8988T (cell line): Measurements from ENCODE around the gene CR1.
"Not testable (repeated sequence)": the region's sequence is repeated elsewhere in the genome, so short reads cannot be mapped to it uniquely, and the experiment has no call there.

ENCODE experiments used
- DNase-seq: peaks from one replicate; pipeline ENCODE4 v3.0.0; 2011

The CR1 gene

DNA sequence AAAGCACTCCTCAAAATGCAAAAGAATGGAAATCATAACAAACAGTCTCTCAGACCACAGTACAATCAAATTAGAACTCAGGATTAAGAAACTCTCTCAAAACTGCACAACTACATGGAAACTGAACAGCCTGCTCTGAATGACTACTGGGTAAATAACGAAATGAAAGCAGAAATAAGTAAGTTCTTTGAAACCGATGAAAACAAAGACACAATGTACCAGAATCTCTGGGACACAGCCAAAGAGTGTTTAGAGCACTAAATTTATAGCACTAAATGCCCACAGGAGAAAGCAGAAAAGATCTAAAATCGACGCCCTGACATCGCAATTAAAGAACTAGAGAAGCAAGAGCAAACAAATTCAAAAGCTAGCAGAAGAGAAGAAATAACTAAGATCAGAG, 95.2 kb downstream of the CR1 start:
- not testable (repeated sequence) for DNase-seq

DNA sequence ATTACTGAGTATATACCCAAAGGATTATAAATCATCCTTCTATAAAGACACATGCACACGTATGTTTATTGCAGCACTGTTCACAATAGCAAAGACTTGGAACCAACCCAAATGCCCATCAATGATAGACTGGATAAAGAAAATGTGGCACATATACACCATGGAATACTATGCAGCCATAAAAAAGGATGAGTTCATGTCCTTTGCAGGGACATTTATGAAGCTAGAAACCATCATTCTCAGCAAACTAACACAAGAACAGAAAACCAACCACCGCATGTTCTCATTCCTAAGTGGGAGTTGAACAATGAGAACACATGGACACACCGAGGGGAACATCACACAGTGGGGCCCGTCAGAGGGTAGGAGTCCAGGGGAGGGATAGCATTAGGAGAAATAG, 98.1 kb downstream of the CR1 start:
- DNase-seq = not testable (repeated sequence)

DNA sequence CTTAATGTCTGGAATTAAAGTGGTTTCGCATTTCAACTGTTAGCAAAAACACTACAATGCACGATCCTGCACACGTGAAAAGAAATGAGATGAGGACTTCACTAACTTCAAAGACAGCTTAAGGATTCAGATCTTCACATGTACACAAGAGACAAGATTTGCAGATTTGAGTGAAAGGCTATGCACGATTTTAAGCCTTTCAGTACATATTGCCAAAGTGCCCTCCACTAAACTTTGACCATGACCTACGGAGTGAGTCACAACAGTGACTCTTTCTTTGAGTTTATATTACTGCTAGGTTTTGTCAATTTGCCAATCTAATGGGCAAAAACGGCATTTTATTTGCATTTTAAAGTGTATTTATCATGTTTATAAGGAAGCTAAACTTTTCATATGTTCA, 107.8 kb downstream of the CR1 start:
- DNase-seq = no peak

DNA sequence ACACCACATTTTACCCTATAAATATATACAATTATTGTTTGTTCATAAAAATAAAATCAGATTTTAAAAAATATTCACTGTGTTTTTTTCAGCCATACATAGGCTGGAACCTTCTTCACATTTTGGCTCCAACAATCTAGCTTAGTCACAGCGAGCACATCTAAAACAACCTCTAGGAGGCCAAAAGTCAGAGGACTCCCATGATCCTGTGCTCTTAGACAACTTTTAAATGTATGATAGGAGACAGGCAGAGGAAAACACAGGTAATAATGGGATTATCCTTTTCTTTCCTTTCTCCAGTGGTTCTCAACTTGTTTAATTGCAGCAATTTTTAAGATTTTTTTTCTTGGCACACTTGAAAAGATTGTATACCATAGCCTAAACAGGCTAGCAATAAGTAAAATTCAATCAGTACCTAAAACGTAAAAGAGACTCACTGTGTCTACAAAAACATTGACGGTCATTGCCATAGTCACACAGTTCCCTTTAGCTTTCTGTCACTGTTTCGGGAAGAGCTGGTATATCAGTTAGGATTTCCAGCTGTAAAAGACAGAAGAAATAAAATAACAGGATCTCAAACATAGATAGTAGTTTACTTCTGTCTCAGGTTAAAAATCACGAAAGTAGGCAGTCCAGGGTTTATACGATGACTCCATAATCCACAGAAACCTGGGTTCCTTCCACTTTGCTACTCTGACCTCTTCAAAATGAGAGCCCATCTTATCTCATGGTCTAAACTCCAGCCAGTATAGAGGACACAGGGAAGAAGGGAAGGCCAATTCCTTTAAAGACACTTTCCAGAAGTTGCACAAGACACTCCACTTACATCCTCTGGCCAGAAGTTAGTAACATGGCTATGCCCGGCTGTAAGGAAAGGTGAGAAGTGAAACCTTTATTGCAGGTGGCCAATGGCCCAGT, 109.7 kb downstream of the CR1 start:
- DNase-seq = no peak

DNA sequence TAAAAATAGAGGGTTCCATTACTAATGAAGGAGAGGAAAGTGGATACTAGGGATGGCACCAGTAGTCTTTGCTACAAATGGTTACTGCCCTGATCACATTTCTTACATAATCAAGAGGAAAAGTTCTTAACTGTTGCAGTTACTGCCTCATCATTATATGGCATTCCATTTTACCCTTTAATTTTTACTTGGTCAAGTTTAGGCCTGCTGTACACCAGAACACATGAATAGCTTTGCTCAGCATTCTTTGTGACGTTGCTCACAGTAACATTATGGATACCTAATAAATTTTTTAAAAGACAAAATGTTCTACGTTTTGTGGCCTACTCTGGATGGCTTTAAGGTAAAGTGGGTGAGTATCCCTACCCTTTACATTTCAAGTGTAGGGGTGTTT, 110.4 kb downstream of the CR1 start:
- DNase-seq = no peak

DNA sequence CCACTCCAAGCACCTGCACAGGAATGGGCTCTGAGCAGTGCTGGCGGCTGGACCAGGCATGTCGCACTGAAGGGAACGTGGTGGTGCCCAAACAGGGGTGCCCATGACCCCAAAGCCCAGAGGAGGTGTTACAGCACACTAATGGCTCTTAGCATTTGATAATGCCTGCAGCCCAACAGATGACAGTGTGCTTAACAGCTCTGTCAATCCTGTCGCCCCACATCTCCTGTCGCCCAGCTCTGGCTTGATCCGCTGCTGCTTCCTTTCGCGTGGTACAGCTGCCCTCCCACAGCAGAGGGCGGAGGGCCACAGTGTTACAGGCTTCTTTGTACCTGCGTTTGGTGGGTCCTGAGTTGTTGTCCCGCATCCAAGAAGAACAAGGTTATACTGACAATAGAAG, 116.8 kb downstream of the CR1 start:
- DNase-seq = no peak

DNA sequence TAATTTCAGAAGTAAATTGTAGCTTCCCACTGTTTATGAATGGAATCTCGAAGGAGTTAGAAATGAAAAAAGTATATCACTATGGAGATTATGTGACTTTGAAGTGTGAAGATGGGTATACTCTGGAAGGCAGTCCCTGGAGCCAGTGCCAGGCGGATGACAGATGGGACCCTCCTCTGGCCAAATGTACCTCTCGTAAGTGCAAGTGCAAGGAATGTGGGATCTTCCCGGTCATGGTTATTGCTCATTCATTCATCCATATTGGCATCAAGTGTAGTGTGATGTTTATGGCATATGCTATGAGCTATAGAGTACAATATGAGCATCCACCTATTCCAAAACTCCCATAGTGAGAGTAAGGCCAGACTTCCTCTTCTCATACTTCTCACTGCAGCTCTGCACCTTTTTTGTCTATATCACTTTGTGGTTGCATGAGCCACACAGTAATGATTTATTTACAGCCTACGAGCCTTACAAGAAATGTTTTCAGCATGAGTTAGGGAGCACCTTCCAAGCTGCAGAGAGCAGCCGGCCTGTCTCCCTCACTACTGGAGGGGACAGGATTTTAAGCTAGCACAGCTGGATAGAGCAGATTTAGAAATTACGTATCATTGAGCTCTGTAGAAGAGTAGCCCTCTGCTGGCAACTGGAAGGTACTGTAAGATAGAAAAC, 124.0 kb downstream of the CR1 start:
- DNase-seq = no peak

DNA sequence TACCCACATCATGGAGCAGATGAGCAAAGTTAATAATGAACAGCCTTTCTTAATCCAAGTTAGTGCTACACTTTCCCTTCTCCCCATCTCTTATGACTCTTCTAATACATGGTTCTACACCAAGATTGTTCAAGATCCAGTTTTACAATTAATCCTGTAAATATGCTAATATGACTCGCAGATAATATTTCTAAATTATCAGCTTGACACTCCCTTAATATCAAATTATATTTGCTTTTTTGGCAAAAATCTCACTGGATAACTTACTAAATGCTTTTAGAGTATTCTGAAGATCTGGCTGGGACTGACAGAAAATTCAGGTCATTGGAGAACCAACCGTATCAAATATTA, 124.6 kb downstream of the CR1 start:
- DNase-seq = no peak

DNA sequence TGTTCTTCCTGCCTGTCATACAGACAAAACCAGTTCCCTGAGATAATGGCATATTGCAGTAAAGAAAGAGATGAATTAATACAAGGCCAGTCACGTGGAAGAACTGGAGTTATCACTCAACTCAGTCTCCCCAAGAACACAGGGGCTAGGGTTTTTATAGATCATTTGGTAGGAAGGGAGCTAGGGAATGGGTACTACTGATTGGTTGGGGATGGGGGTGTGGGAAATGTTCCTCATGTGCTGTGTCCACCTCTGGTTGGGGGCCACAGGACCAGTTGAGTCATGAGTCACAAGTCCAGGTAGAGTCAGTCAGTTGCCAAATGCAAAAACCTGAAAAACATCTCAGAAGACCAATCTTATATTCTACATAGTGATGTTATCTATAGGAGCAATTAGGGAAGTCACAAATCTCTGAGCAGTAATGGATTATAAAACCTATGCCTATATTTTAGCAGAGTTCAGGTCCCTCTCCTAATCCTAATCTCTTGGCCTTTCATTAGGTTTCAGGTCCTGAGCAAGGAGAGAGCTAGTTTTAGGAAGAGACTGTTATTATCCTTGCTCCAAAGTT, 129.6 kb downstream of the CR1 start:
- not testable (repeated sequence) for DNase-seq

DNA sequence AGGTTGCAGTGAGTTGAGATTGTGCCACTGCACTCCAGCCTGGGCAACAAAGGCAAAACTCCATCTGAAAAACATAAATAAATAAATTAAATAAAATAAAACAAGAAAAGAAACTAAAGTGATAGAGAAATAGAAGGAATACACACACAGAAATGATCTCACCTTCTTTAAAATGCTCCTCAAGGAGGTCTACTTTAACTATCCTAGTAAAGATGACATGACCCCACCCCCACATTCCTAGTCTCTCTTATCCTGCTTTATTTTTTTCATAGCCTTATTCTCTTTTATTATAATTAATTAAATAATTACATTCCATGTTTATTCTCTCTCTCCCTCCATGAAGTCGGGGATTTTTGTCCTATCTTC, 131.0 kb downstream of the CR1 start:
- no peak for DNase-seq

DNA sequence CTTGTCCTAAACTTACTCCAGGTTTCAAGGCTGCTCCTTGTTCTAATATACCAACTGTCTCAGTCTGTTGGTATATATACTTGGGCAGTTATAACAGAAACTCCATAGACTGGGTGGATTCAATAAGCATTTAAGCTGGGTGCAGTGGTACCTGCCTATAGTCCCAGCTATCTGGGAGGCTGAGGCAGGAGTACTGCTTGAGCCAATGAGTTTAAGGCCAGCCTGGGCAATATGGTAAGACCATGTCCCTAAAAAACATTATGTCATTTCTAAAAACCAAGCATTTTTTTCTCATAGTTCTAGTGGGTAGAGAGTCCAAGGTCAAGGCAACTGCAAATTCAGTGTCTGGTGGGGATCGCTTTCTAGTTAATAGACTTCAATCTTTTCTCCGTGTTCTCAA, 131.5 kb downstream of the CR1 start:
- no peak for DNase-seq

DNA sequence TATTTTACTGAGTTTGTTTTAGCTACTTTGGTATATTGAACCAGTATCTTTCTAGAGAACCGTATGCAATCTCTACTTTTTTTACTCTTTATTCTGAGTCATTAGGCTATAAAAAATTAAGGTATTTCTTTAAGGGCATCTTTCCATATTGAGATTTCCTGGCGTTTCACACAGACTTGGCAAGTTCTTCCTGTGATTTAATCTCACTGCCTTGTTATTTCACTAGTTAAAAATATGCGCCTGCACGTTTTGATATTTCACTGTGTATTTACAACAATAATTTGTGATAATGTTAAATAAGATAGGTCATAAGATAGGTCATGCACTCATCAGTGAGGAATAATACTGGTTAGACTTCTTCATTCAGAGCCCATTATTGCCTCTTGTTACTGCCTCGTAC, 132.8 kb downstream of the CR1 start:
- no peak for DNase-seq

DNA sequence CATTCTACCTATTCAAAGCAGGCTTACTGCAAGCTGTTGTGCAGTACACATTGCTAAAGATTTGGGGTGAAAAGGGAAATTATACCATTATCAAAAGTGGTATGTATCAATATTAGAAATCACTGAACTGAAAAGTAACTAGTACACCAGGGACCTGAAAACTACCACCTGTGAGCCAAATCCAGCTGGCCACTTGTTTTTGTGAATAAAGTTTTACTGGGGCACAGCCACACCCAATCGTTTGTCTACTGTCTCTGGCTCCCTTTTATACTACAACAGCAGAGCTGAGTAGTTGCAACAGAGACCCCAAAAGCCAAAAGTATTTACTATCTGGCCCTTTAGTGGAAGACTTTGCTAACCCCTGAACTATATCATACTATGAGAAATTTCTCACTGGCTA, 135.2 kb downstream of the CR1 start:
- DNase-seq = no peak

DNA sequence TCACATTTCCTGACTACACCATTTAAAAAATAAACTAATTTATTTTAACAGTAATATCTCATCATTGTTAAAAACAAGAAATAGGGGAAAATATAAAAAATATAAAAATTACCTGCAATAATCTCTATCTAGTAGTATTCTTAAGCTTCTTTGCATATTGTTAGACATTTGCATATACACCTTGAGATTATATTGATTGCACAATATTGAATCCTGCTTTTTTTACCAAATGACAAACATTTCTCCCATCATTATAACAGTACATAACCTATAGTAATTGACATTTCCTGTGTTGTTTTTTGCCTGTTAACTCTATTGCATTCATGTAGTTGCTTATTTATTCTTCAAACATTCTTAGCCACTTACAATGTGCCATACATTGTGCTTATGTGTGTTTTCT, 137.3 kb downstream of the CR1 start:
- DNase-seq = no peak

DNA sequence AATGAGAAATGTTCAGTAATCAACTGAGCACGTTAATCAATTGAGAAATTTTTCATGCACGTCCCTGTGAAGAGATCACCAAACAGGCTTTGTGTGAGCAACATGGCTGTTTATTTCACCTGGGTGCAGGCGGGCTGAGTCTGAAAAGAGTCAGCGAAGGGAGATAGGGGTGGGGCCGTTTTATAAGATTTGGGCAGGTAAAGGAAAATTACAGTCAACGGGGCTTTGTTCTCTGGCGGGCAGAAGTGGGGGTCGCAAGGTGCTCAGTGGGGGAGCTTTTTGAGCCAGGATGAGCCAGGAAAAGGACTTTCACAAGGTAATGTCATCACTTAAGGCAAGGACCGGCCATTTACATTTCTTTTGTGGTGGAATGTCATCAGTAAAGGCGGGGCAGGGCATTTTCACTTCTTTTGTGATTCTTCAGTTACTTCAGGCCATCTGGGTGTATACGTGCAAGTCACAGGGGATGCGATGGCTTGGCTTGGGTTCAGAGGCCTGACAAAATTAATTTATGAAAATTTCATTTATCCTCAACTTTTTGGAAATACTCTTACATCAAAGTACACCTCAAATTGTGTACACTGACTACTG, 137.8 kb downstream of the CR1 start:
- DNase-seq = not testable (repeated sequence)

DNA sequence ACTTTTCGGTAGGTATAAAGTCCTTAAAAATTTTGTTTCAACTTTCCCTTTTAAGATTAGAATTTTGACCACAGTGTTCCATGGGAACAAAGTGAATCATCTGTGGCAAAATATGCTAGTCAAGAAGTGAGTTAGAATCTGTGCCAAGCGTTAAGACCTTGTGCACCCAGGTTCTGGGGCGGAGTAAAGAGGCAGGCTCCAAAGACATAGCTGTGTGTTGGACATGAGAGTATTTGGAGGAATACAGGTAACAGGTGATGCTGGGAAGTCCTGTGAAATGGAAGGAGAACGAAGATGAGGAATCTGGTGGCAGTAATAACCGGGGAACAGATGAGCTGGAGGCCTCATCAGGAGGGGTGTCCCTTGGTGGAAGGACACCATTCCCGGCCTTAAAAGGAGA, 138.3 kb downstream of the CR1 start:
- not testable (repeated sequence) for DNase-seq

DNA sequence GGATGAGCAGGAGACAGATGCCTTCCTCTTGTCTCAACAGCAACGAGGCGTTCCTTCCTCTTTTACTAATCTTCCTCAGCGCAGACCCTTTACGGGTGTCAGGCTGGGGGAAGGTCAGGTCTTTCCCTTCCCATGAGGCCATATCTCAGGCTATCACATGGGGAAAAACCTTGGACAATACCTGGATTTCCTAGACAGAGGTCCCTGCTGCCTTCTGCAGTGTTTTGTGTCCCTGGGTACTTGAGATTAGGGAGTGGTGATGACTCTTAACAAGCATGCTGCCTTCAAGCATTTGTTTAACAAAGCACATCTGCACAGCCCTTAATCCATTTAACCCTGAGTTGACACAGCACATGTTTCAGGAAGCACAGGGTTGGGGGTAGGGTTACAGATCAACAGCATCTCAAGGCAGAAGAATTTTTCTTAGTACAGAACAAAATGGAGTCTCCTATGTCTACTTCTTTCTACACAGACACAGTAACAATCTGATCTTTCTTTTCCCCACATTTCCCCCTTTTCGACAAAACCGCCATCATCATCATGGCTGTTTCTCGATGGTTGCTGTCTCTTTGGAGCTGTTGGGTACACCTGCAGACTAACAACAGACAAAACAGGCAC, 139.7 kb downstream of the CR1 start:
- not testable (repeated sequence) for DNase-seq

DNA sequence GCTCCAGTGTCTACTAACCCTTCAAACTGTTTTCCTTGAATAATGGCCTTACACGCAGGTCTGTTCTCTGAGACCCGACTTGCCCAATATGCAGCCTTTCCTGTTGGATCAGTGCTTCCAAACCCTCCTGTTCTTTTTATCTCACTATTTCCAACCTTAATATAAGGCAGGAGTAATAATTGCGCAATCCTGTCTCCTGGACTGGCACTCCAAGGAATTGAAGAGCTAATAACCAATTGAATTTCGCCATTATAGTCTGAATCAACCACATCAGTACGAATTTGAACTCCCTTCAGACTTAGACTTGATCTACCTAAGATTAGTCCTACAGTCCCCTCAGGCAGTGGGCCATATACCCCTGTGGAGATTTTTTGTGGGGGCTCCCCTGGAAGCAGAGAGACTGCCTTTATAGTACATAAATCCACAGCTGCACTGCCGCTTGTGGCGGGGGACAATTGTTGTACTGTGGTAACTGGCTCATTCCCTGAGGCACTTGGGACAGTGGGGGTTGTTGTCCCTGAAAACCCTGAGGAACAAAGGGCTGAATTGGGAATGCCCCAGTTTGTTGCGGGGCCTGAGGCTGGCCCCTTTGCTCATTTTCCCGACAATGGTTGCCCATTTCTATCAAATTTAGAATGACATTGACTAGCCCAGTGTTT, 142.7 kb downstream of the CR1 start:
- DNase-seq = not testable (repeated sequence)

DNA sequence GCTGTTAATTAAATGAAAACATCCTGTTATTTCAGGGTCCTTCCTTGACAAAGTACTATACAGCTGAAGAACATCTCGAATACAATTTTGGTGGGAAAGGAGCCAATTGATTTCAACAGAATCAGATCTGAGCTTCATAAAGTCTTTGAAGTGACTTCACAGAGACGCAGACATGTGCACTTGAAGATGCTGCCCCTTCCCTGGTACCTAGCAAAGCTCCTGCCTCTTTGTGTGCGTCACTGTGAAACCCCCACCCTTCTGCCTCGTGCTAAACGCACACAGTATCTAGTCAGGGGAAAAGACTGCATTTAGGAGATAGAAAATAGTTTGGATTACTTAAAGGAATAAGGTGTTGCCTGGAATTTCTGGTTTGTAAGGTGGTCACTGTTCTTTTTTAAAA, 143.4 kb downstream of the CR1 start:
- not testable (repeated sequence) for DNase-seq

DNA sequence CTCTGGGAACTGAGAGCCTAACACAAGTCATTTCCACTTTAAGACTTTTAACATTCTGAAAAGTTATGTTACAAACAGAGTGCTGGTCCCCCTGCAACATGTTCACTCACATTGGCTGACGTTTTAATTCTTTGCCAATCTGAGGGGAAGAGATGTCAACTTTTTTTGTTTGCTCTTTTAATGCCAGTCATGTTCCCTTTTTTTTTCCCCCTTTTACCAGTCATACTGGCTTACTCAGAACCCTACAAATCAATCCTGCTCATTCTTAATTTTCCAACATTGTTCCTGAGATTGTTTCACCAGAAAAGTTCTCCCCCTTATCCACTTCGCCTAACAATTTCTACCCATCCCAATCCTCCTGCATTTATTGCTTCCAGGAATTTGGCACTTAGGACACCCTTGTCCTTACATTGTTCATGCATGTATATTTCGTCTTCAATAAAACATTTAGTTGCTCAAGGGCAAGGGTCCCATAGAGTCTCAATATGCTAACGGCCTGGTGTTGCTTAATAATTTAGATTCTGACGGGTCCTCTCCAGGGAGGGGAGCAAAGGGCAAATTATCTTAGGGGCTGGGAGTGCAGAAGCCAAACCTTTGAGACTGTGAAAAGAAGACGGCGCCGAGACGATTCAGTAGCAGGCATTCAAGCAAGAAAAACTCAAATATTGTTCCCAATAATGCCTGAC, 148.4 kb downstream of the CR1 start:
- no peak for DNase-seq

DNA sequence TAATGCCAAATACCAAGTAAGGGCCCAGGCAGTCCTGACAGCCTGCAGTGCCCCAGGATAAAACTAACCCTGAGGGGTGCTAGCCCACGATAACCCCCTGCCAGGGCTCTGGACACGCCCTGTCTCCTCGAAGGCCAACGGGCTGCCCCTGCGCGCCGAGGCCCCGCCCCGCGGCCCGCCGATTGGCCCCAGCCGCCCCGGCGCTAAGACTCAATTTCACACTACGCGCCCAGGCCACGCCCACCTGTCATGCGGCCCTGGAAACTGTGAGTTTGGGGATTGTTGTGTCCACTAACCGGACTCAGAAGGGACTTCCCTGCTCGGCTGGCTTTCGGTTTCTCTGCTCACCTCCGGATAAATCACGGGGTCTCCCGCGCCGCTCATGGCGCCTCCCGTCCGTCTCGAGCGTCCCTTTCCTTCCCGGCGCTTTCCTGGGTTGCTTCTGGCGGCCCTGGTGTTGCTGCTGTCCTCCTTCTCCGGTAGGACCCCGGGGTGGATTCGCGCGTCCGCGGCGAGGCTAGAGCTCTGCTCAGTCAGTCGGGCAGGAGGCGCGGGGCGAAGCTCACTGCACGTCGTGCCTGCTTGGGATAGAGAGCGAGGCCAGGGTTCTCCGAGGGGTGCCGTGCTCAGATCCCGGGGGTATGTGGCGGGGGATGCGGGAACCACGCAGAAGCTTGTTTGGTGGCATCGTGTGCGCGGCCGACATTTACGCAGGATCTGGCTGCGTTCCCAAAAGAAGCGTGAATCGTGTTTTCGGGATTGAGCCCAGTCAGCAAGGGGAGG, 149.1 kb downstream of the CR1 start, which contains the start of gene CR1L:
TSS of gene CR1L (plus strand) at position 282 of the 783 bp plus-strand sequence. CDS start at position 383, 101 bp downstream.
- DNase-seq = no peak
